Inferior parietal cortex (tissue), 1 donor: ENCODE data around the gene HSPA1L.

Experiments used
- DNase-seq: peaks from one replicate; pipeline ENCODE4 v3.0.0-alpha.2; 2016; ENCODE audit errors: extremely low spot score

Gene HSPA1L

GRCh38 chr6:31765910-31766794 lies 48.9 kb downstream of the HSPA1L start:
- DNase-seq: no peak

- DNase-seq: no peak
Measured at GRCh38 chr6:31765559-31765909, 49.5 kb downstream of the HSPA1L start.

- no peak for DNase-seq
Measured at GRCh38 chr6:31764198-31764597, 50.9 kb downstream of the HSPA1L start.

DNA sequence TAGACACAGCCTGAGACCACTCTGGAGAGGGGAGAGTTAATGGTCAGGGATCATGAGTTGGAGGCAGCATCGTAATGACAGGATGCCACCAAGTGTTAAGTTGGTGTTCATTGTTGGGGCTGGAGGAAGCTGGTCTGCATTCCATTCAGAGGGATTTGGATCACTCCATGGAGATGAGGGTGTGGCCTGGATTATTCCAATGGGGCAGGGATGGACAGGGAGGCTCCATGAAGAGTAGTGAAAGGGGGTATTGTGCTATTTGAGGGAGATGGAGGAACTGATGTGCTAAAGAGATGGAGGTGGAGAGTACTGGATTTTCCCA lies 51.5 kb downstream of the HSPA1L start:
- DNase-seq: no peak

DNA sequence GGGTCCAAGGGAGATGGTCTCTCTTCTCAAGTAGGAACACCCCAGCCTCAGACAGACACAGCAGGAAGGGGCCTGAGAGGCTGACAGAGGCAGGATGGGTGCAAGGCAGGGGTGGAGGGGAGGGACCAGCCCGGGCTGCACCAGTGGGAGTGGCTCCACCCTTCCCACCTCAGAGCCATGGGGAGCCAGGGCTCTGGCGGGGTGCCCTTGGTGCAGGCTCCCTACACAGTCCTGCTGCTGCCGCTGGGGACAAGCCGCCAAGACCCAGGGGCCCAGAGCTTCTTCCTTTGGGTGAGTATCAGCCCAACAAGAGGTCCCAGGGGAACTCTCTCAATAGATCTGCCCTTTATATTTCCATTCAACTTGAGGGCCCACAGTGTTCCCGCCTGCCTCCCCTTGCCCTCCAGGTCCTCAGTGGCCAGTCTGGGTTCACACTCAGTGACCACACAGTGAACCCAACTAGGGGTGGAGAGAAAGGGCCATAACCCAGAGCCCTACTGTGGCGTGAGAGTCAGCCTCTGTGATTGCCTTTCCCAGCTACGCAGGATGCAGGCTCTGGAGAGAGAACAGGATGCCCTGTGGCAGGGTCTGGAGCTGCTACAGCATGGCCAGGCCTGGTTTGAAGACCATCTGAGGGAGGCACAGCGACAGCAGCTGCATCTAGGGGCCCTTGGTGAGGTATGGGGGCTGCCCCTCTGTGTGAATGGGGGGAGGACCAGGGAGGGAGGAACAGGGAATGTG lies 52.0 kb downstream of the HSPA1L start:
- no peak for DNase-seq

- DNase-seq: no peak
Measured at GRCh38 chr6:31762356-31762755, 52.7 kb downstream of the HSPA1L start, which contains the start of gene SAPCD1. Gene SAPCD1, plus strand, starts transcription at chr6:31762656. Its CDS starts 399 bp downstream, at chr6:31763055.

DNA sequence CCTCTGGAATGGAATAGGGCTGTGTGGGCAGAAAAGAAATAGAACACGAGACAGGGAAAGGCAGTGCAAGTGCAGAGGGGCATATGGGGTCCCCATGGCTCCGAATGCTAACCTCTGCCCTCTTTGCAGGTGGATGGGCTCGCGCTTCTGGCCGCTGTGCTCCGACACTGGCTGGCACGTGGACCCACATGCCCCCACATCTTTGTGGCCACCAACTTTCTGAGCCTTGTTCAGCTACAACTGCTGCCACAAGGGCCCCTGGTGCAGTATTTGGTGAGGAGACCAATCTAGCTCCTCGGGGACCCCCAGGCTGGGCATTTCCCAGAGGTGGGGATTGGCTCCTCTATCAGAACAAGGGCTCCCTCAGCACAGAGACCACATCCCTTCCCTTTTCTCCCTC lies 53.7 kb downstream of the HSPA1L start:
- no peak for DNase-seq

DNA sequence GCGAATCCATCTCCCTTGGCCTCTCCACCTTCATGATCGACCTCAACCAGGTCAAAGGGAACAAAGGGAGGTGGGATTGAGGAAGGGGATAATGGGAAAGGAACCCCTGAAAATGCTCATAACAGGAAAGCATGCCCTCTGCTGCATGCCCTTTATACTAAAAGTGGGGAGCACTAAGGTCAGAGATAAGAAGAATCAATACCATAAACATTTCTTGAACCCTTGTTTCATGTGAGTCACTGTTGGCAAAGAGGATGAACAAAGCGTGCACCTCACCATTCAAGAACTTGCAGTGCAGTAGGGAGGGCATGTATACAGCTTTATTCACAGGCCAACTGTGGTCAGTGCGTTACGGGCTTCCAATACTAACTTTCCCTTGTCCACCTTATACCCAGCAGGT lies 54.3 kb downstream of the HSPA1L start:
- no peak for DNase-seq
